ENCODE data around the gene DNM3.

DNM3 gene

GRCh38 chr1:172416496-172417035 lies 575.3 kb downstream of the DNM3 start:
- TF ChIP-seq CTCF (IDR thresholded peaks at IDR 0.05; ENCODE audit: low read depth, low read length), result no peak
- DNase-seq, result no peak
- H3K4me1 ChIP-seq, result no peaks in the 10 kb centered on the region
- H3K27me3 ChIP-seq, result no peaks in the 10 kb centered on the region
- H3K9me3 ChIP-seq, result no peaks in the 10 kb centered on the region
- no peaks in the 10 kb centered on the region for H3K36me3 ChIP-seq
- no peak overlapping the region for H3K4me3 ChIP-seq (ENCODE audit: low read depth, low read length)

- no peak for DNase-seq
- H3K36me3 ChIP-seq, result no peaks in the 10 kb centered on the region
- H3K9me3 ChIP-seq, result no peaks in the 10 kb centered on the region
- no peak overlapping the region for H3K4me3 ChIP-seq (ENCODE audit: low read depth, low read length)
- no peaks in the 10 kb centered on the region for H3K27me3 ChIP-seq
- no peaks in the 10 kb centered on the region for H3K4me1 ChIP-seq
- no peak for TF ChIP-seq CTCF (IDR thresholded peaks at IDR 0.05; ENCODE audit: low read depth, low read length)
Observed at GRCh38 chr1:172417557-172417956, 576.3 kb downstream of the DNM3 start.

- no peak for TF ChIP-seq CTCF (IDR thresholded peaks at IDR 0.05; ENCODE audit: low read depth, low read length)
- H3K4me1 ChIP-seq, result no peaks in the 10 kb centered on the region
- DNase-seq, result no peak
Observed at GRCh38 chr1:172420385-172420784, 579.1 kb downstream of the DNM3 start, which contains the start of gene C1orf105. Gene C1orf105, plus strand, starts transcription at chr1:172420685. Its CDS starts 201 bp downstream, at chr1:172420886.

GRCh38 chr1:172421974-172422604 lies 580.8 kb downstream of the DNM3 start:
- no peaks in the 10 kb centered on the region for H3K4me1 ChIP-seq
- no peaks in the 10 kb centered on the region for H3K27me3 ChIP-seq
- TF ChIP-seq CTCF (IDR thresholded peaks at IDR 0.05; ENCODE audit: low read depth, low read length), result no peak
- H3K4me3 ChIP-seq (ENCODE audit: low read depth, low read length), result no peak overlapping the region
- H3K36me3 ChIP-seq, result no peaks in the 10 kb centered on the region
- H3K9me3 ChIP-seq, result no peaks in the 10 kb centered on the region
- no peak for DNase-seq

More at GRCh38 chr1:172420385-172420784, 579.1 kb downstream of the DNM3 start, which contains the start of gene C1orf105:
- Histone ChIP-seq H3K27me3 (no peaks in the 10 kb centered on the region), H3K9me3 (no peaks in the 10 kb centered on the region), H3K36me3 (no peaks in the 10 kb centered on the region), H3K4me3 (ENCODE audit: low read depth, low read length) (no peak within 1 kb of the TSS)

- Histone ChIP-seq H3K9me3 (no peaks in the 10 kb centered on the region), H3K36me3 (no peaks in the 10 kb centered on the region), H3K4me3 (ENCODE audit: low read depth, low read length) (no peak overlapping the region), H3K27me3 (no peaks in the 10 kb centered on the region), H3K4me1 (no peaks in the 10 kb centered on the region)
- no peak for TF ChIP-seq CTCF (IDR thresholded peaks at IDR 0.05; ENCODE audit: low read depth, low read length)
- no peak for DNase-seq
Observed at GRCh38 chr1:172423336-172423735, 582.0 kb downstream of the DNM3 start.

- no peak overlapping the region for H3K4me3 ChIP-seq (ENCODE audit: low read depth, low read length)
- H3K9me3 ChIP-seq, result no peaks in the 10 kb centered on the region
- no peaks in the 10 kb centered on the region for H3K4me1 ChIP-seq
- TF ChIP-seq CTCF (IDR thresholded peaks at IDR 0.05; ENCODE audit: low read depth, low read length), result no peak
- no peaks in the 10 kb centered on the region for H3K36me3 ChIP-seq
- H3K27me3 ChIP-seq, result no peaks in the 10 kb centered on the region
- no peak for DNase-seq
Observed at GRCh38 chr1:172425339-172425738, 584.0 kb downstream of the DNM3 start.

All from BE2C (cell line).